Epithelial cell of esophagus (primary cell): ENCODE results near the gene IL20RB.

ENCODE experiments used
- DNase-seq: peaks from one replicate; pipeline ENCODE4 v3.0.0; 2010; ENCODE audit warnings: low read depth
- H3K4me3 ChIP-seq: 2 replicates; pipeline ENCODE4 v1.5.1; 2011; ENCODE audit warnings: mild to moderate bottlenecking, low read length, control low read depth
- CTCF ChIP-seq: IDR thresholded peaks from 2 replicates; pipeline ENCODE4 v1.5.1; 2011; ENCODE audit warnings: low read depth, mild to moderate bottlenecking, low read length, control low read depth, inconsistent platforms; ENCODE audit not compliant: insufficient read depth; ENCODE audit errors: missing control alignments

Gene IL20RB

GRCh38 chr3:136919799-136920580 is 37.8 kb upstream of the IL20RB start:
- no peak for DNase-seq
- H3K4me3 ChIP-seq: no peak overlapping the region
- no peak for TF ChIP-seq CTCF

GRCh38 chr3:136920904-136921611 is 36.7 kb upstream of the IL20RB start:
- no peak for DNase-seq
- TF ChIP-seq CTCF: no peak
- no peak overlapping the region for H3K4me3 ChIP-seq

- H3K4me3 ChIP-seq: no peak overlapping the region
- no peak for DNase-seq
- TF ChIP-seq CTCF: no peak
Observed at GRCh38 chr3:136925425-136926190, 32.2 kb upstream of the IL20RB start.

- no peak overlapping the region for H3K4me3 ChIP-seq
- no peak for TF ChIP-seq CTCF
- no peak for DNase-seq
Observed at GRCh38 chr3:136928240-136928639, 29.5 kb upstream of the IL20RB start.

GRCh38 chr3:136929977-136930670 is 27.7 kb upstream of the IL20RB start:
- DNase-seq: peak; percentile 72
- no peak for TF ChIP-seq CTCF
- peak overlapping the region; percentile 60 for H3K4me3 ChIP-seq

- DNase-seq: peak; percentile 14
- no peak for TF ChIP-seq CTCF
- H3K4me3 ChIP-seq: peak overlapping the region; percentile 60
Observed at GRCh38 chr3:136931606-136932005, 26.2 kb upstream of the IL20RB start.
